HTERT RPE-1 (cell line): Measurements from ENCODE around the gene ZNF415.
"Not testable (repeated sequence)": the region's sequence is repeated elsewhere in the genome, so short reads cannot be mapped to it uniquely, and the experiment has no call there.

Source experiments
- in situ Hi-C: fragments of 300-500 bp; cut with MboI; formaldehyde crosslinking; loops from 4 replicates; pipeline ENCODE4 v1.14.3; 2020; ENCODE audit warnings: low sequenced_read_pairs

The ZNF415 gene

DNA sequence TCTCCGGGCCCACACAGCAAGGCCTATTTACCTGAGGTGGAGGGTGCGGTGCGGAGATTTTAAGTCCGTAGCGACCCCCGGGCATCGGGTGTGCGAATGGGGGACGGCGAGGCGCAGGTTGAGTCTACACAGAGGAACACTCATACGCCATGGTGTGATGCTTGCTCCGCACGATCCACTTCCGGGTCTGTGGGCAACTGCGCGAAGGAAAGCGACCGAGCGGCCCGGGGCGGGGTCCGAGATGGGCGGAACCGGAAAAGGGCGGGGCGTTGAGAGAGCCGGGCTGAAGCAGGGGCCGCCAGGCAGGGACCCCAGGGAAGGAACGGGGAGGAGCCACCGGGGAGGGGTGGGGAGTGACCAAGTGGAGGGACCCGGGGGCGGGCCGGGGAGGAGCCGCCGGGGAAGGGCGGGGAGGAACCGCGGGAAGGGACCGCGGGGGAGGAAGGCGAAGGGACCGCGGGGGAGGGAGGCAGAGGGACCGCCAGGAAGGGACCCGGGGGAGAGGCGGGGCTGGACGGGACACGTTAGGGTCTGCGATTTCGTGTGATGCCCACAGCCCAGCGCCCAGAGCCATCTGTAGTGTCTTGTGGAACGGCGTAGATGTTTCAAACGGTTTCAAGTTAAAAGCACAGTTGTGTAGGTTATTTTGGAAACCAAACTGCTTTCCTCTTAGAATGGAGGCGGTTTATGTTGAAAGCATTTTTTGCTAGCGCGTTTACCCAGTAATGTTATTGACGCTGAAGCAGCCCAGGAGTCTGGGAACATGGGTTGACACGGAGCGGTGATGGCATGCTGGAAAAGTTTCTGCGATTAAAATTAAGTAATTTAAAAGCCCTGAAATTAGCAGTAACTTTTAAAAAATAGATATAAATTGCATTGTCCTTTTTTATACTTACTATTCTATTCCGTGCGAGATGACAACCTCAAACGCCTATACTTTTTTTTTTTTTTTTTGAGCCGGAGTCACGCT lies 29.2 kb downstream of the ZNF415 start, which contains the start of gene ZNF160:
Gene ZNF160, minus strand, starts transcription at position 189 of the 970 bp plus-strand sequence. CDS start 17,146 bp downstream, outside the sequence.
- in situ Hi-C loops, result no loop called here

DNA sequence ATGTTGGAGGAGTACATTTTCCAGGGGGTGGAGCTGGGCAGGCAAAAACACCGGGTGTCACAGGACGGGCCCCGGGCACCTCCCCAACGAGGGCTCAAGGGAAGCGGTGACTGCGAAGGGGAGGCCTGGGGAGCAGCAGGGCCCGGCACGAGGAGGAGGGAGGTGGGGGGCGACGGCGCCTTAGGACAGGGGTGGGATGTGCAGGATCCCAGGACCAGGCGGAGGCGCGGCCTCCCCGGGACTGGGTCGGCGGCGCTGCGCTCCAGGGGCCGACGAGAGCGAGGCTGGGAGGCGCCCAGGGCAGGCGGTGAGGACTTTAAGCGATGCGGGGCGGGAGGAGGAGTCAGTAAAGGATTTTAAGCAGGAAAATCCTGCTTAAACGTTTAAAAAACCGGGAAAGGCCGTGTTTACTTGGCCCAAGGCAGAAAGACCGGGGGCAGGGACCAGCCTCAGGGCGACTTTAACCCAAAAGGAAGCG lies 29.9 kb downstream of the ZNF415 start:
- in situ Hi-C loops, result no loop called here

DNA sequence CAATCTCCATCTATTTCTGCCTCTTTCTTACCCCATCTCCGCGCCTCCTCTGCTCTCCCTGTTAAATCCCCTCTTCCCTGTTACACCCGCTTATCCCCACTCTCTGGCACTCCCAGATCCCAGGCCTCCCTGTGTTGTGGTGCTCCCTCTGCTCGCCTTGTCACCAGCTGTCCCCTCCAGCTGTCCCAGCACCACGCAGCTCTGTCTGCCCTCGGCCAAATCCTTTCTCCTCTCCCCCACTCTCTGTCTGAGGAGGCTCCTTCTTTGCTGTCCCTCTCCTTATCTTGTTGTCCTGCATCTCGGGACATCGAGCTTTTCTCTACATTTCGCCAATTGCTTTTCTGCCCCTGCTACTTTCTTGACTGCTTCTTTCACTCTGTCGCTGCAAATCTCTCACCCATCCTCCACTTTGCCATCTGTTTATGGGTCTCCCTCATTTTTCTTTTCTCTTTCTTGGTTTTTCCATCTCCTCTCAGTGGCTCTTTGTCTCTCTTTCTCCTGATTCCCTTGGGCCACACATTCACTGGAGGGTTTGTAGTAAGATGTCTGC lies 30.4 kb downstream of the ZNF415 start:
- in situ Hi-C loops, result no loop called here

DNA sequence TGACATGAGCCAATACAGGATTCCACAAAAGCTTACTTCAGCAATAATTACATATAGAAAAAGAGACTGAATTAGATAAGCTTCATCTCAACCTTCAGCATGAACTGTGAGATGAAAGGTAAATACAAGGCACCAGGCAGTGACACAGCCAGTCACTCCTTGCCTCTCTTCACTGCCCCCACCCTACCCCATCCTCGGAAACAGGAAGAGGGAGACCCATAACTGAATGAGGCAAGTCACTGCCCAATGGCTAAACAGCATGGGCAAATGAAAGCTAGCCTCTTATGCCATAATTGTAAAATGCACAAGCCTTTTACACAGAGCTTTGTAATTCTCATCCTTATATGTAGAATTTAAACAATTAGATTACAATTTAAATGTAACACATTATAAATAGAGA lies 31.2 kb downstream of the ZNF415 start:
- in situ Hi-C loops, result no loop called here

DNA sequence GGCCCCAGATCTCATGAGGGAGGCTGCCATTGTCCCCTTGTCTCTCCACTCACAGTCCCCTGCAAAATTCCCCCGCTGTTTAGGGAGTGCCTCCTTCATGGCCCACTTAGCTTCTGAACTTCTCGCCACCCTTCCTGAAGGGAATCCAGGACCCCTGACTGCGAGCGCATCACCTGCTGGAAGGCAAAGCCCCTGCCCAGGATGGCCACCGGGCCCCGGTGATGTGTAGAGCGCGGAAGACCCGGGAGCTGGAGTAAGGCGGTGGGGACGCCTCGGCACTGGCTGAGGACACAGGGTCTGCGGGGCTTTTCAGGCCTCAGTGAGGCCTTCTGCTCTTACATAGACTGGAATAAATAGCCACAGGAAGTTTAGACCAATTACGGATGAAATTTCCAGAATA lies 34.1 kb downstream of the ZNF415 start:
- in situ Hi-C loops, result not testable (repeated sequence)

DNA sequence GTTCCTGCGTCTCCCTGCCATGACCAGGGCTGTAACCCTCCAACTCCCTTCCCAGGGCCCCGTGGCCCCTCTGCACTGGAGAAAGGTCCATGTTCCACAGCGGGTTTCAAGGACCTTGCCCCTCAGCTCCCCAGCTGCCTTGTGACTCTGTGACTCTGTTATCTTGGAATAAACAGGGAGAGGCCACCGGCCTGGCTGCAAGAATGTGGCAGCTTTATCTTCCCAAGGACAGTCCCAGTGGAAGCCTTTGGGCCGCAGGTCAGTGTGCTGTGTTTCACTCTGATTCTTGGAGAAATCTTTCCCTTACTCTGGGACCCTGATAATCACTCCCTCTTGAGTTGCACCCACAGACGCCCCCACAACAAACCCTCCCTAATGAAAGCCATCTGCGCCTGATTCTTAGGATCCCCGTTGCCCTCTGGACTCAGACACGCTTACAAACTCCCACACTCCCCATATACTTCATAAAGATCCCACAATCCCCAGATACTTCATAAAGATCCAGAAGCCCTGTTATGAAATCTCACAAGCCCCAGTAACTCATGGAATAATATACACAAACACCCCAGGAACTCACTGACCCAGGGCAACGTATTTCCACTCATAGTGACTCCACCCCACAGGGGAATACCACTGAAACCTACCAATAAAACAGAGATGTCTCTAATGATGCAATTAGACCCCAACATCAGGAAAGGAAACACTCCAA lies 35.6 kb downstream of the ZNF415 start:
- in situ Hi-C loops, result not testable (repeated sequence)

DNA sequence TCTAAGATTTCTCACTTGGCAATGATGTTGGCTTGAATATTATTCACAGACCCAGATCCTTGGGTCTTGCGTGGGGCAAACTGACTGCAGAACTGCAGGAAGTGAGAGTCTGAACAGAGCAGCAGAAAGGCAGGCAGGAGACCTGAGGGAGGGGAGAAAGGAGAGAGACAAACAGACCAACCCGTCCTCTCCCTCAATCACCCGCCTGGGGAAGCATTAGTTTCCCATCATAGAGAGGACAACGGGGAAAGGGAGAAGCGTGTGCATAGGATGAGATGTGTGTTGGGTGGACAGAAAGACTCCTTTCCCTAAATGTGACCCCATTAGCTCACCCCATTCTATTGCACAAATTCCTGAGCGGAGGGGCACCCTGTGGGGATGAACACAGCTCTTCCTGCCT lies 36.1 kb downstream of the ZNF415 start:
- in situ Hi-C loops, result not testable (repeated sequence)

DNA sequence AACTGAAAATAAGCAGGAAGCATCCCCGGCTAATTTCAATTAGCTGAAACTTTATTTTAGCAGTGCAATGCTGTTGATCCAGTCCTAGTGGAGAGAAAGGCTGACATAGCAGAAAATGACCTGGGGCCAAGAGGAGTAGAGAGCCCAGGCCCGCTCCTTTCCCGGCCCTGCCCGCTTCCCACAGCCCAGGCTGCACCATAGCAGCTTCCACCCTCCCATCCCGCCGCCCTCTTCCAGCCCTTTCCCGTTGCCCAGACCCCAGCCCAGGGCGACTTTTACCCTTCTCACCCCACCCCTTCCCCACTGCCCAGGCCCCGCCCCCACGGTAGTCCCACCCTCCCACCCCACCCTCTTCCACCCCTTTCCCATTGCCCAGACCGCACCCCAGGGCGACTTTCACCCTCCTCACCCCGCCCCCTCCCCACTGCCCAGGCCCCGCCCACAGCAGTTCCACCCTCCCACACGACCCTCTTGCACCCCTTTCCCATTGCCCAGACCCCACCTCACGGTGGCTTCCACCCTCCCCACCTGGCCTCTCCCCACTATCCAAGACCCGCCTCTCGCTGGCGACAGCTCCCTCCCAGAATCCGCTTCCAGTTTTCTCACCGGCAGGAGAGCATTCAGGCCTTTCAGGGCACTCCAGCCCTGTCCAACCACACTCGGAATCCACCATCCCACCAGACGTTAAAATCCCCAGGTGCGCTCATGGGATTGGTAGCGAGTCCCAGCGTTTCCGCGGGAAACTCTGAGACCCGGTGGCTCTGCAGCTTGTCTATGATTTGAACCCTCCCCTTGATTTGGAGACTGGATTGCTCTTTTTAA lies 37.7 kb downstream of the ZNF415 start:
- in situ Hi-C loops, result no loop called here

DNA sequence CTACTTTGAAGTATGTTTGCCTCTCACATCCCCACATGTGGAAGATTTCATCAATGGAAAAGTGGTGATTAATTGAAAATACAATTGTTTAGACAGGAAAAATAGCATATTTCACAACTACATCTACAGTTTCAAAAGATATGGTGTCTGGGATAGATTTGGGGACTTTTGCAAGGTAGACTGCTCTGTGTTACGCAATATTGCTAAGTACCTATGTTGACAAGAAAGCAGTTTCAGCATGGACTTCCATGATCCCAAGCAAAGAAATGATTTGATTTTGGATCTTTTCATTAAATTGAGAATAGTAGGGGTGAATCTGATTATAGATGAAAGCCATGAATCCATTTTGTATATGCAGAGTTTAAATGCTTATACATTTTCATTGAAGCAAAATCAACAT lies 40.0 kb downstream of the ZNF415 start:
- in situ Hi-C loops, result no loop called here

DNA sequence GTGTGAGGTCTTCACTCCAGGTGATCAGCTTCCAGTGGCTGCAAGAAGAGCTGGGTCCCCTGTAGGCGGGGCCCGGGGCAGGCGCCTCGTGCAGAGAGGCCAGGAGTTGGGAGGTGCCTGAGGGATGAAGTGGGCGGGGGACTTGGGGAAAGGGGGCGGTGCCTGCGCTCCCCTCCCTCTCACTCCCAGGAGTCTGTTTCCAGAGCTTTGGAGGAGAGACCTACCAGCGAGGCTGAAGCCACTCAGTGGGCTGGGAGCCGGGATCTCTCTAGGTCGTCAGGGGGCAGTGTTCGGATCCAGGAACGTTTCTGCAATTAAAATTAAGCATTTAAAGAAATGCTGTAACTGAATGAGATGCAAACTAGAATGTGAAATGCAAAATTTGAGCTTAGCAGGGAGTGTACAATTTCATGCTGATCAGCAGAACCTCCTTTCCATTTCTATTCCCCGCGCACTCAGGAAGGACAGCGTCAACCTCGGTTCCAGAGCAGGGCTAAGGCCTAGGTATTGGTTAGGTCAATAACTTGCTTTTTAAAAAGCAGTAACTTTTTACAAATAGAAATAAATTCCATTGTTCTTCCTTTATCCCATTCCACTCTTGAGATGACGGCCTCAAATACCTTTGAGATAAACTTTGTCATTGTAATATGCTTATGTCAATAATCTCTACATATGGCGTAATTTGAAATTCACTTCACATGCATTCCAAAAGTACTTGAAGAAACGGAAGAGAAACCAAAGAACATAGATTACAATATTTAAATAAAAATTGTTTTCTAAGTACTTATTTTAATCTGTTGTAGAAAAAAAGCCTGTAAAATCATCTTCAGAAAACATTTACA lies 41.1 kb downstream of the ZNF415 start:
- in situ Hi-C loops, result no loop called here

DNA sequence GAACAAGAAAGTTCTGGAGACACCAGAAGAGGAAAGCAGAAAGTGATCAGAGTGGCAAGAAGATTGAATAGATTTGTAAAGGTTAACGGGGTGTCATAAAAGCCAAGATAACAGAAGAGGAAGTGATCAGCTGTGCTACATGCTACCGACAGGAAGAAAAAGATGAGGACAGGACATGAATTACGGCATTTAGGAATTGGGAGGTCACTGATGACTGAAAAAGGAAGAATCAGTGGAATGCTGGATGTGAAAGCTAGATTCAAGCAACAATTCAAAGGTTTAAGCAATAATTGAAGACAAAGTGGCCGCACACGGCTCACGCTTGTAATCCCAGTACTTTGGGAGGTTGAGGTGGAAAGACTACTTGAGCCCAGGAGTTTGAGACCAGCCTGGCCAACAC lies 44.6 kb downstream of the ZNF415 start:
- in situ Hi-C loops, result no loop called here

DNA sequence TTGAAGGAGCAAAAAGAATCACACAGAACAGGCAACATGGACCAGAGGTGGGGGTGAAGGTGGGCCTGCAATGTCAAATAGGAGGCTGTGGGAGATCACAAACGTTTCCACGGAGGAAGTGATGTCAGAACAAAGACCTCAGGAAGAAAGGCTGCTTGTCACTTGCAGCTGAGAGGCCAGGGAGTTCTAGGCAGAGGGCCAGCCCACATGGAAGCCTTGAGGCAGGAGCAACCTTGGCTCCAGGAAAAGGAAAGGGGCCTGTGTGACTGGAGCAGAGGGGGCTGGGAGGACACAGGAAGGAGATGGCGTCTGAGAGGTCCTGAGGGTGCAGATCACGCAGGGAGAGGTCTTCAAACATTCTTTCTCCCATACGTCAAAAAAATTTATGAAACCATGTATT lies 45.8 kb downstream of the ZNF415 start:
- in situ Hi-C loops, result no loop called here

DNA sequence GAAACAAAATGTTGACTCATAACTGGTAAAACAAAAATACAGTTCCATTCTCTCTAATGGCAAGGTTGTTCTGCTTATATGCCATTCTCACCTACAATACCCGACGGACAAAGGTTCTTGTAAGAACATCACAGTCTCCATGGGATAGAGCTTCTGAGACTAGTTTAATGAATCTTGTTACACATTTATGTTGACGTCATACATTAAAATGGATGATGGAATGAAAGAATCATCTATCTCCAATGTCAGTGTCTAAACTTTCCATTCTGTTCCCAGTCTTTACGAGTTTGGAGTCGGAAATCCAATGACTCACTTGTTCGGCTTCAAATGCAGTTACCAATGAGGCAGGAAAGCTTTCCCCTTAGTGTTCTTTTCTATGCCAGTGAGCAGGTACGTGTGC lies 47.2 kb downstream of the ZNF415 start:
- in situ Hi-C loops, result no loop called here

DNA sequence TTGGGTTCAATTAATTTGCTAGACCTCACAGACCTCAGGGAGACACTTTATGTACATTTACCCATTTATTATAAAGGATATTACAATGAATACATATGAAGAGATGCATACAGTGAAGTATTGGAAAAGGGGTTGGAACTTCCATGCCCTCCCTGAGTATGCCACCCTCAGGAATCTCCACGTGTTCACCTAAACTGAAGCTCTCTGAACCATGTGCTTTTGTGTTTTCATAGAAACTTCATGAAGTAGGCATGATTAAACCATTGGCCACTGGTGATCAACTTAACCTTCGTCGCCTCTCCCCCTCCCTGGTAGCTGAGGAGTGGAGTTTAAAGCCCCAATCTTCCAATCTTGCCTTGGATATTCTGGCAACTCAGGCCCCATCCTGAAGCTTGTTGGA lies 49.8 kb downstream of the ZNF415 start:
- in situ Hi-C loops, result no loop called here

DNA sequence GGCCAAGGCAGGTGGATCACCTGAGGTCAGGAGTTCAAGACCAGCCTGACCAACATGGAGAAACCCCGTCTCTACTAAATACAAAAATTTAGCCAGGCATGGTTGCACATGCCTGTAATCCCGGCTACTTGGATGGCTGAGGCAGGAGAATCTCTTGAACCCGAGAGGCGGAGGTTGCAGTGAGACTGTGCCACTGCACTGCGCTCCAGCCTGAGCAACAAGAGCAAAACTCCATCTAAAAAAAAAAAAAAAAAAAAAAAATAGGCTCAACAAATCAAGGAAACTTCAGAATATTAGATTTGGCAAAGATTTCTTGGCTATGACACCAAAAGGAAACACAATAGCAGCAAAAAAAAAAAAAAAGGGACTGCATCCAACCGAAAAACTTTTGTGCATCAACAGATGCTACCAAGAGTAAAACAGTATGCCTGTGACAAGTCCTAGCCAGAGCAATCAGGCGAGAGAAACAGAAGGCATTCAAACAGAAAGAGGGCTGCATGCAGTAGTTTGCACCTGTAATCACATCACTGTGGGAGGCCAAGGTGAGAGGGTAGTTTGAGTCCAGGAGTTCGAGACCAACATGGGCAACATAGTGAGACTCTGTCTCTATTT lies 53.3 kb downstream of the ZNF415 start:
- in situ Hi-C loops, result no loop called here

DNA sequence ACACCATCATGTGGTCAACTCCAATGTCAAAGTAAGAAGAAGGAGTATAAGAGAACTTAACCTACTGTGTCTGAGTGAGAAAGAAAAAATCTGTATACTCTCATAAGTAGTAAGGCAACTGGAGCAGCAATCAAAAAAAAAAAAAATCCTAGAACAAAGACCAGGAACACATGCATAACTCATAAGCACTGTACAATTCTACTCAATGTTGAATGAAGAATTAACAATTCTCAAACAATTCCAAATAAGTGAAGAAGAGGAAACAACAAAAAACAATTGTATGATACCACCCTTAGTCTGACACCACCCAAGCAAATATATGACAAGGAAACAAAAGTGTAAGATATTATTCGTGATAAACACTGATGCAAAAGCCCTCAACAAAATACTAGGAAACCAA lies 54.0 kb downstream of the ZNF415 start:
- in situ Hi-C loops, result no loop called here

DNA sequence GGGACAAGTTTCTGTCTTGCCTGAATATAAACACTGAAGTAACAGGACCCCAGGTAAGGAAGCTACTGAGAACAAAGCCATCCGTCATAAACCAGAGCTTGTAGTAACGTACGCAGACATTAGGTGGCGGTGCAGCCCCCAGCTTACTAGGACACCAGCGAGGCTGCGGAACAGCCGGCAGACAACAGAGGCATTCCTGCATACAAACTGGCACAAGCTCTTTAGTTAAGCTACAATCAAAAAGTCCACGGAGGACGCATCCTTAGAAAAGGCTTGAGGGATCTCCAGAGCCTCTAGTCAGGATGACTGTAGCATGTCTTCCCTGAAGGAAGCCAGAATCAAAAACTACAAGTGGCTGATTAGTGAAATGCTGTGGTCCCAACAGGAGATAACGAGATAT lies 55.7 kb downstream of the ZNF415 start:
- in situ Hi-C loops, result no loop called here

DNA sequence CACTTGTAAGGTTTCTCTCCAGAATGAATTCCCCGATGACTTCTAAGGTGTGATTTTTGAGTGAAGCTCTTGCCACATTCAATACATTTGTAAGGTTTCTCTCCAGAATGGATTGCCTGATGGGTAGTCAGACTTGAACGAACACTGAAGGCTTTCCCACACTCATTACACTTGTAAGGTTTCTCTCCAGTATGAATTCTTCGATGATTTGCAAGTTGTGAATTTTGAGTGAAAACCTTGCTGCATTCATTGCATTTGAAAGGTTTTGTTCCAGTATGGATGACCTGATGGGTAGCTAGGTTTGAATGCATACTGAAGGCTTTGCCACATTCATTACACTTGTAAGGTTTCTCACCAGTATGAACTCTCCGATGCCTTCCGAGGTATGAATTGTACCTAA lies 63.9 kb downstream of the ZNF415 start:
- in situ Hi-C loops, result no loop called here

DNA sequence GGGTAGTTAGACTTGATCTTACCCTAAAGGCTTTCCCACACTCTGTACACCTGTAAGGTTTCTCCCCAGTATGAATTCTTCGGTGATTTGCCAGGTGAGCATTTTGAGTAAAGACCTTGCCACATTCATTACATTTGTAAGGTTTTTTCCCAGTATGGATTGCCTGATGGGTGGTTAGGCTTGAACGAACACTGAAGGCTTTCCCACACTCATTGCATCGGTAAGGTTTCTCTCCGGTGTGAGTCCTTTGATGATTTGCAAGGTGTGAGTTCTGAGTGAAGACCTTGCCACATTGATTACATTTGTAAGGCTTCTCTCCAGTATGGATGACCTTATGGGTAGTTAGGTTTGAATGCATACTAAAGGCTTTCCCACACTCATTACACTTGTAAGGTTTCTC lies 64.5 kb downstream of the ZNF415 start:
- in situ Hi-C loops, result no loop called here
